K562 (cell line): Measurements from ENCODE around the gene FES. TPM values are rescaled to one million over a fixed set of nuclear protein-coding genes. Genes with fewer than 3 reads are reported as not detected.

Experiments used
- ATAC-seq: fragments of 200-7000 bp; cut with Tn5 transposase; 3 replicates; pipeline ENCODE4 v1.9.1; 2020; ENCODE audit warnings: moderate library complexity
- BruUV-seq: library from RNA; stranded (reverse); fragments of 400-500 nt; replicated peaks from 2 replicates; lab custom pipeline; 2021; lab: Mats Ljungman, UMichigan
- CTCF ChIA-PET: fragments of 300-600 bp; formaldehyde crosslinking; extraction: SDS; loops from one replicate; lab custom pipeline; 2021; ENCODE audit warnings: low intra/inter-chr PET ratio; lab: Yijun Ruan, JAX
- POLR2A ChIA-PET: fragments of 300-600, 350-650 bp; sonication (Branson Sonifier 250); formaldehyde crosslinking; extraction: SDS; loops from one replicate; lab custom pipeline; 2021; ENCODE audit warnings: antibody characterized with exemption, inconsistent platforms; lab: Yijun Ruan, JAX
- DNase-seq, 4 experiments: peaks; one replicate each; pipeline versions ENCODE4 v3.0.0 to v3.0.0-alpha.2; 2011 to 2018; ENCODE audit warnings: low spot score in 3 of 4, mixed read lengths in 3 of 4; ENCODE audit errors: extremely low read depth in 1 of 4
- FAIRE-seq: peaks from 2 replicates; lab custom pipeline; 2011; peaks lifted over from hg19 to GRCh38; lab: Jason Lieb, UNC
- H2AFZ ChIP-seq: 2 replicates; pipeline ENCODE4 v1.6.0; 2011; ENCODE audit warnings: low read depth, low read length, control low read depth, inconsistent platforms
- H3K27ac ChIP-seq: fragments of 200-600 bp; 3 replicates; pipeline ENCODE4 v1.8.0; 2011; ENCODE audit warnings: low read depth, mild to moderate bottlenecking, control low read depth, inconsistent platforms, low read length, moderate library complexity, mixed read lengths; ENCODE audit errors: extremely low read depth
- H3K27me3 ChIP-seq, 2 experiments: fragments of 300-600 bp in 1 of 2; 2 replicates in 1 of 2; 3 replicates in 1 of 2; pipeline versions ENCODE4 v1.6.0 to v1.8.0; 2011; ENCODE audit warnings: inconsistent platforms in 2 of 2, low read length in 2 of 2, mild to moderate bottlenecking in 1 of 2, mixed read lengths in 1 of 2, moderate library complexity in 1 of 2; ENCODE audit not compliant: control insufficient read depth in 2 of 2, insufficient read depth in 2 of 2
- H3K36me3 ChIP-seq: fragments of 300-600 bp; 3 replicates; pipeline ENCODE4 v1.8.0; 2011; ENCODE audit warnings: mild to moderate bottlenecking, low read length, inconsistent platforms; ENCODE audit not compliant: control insufficient read depth, insufficient read depth
- H3K4me1 ChIP-seq, 2 experiments: fragments of 200-600 bp in 1 of 2; replicated peaks in 1 of 2; 2 replicates in 1 of 2; 3 replicates in 1 of 2; pipeline versions ENCODE4 v1.5.1 to v1.8.0; 2011; ENCODE audit warnings: inconsistent platforms in 2 of 2, low read length in 2 of 2, mild to moderate bottlenecking in 1 of 2, mixed read lengths in 1 of 2, moderate library complexity in 1 of 2; ENCODE audit not compliant: control insufficient read depth in 2 of 2, insufficient read depth in 2 of 2
- H3K4me2 ChIP-seq: 2 replicates; pipeline ENCODE4 v1.6.1; 2011; ENCODE audit warnings: low read length, control low read depth, inconsistent platforms, mixed read lengths; ENCODE audit not compliant: insufficient read depth
- H3K4me3 ChIP-seq: fragments of 200-600 bp; sonication (generic), shearing (Covaris generic); 2 replicates; pipeline ENCODE4 v1.5.1; 2016; ENCODE audit warnings: control low read depth, inconsistent platforms
- H3K79me2 ChIP-seq: fragments of 200-600 bp; 3 replicates; pipeline ENCODE4 v1.8.0; 2011; ENCODE audit warnings: low read length, inconsistent platforms; ENCODE audit not compliant: control insufficient read depth, insufficient read depth
- H3K9ac ChIP-seq, 2 experiments: 2 replicates each; pipeline versions ENCODE4 v1.6.0 to v1.6.1; 2011; ENCODE audit warnings: low read depth in 2 of 2, low read length in 2 of 2, control low read depth in 1 of 2, inconsistent platforms in 1 of 2, mild to moderate bottlenecking in 1 of 2, mixed read lengths in 1 of 2; ENCODE audit not compliant: insufficient read depth in 1 of 2
- H3K9me1 ChIP-seq: one replicate; pipeline ENCODE4 v1.6.0; 2011; ENCODE audit warnings: inconsistent platforms, mild to moderate bottlenecking, low read length, moderate library complexity; ENCODE audit not compliant: control insufficient read depth, insufficient read depth
- H3K9me3 ChIP-seq: replicated peaks from 2 replicates; pipeline ENCODE4 v1.5.1; 2011; ENCODE audit warnings: low read depth, low read length, inconsistent platforms; ENCODE audit not compliant: control insufficient read depth, insufficient read depth
- H4K20me1 ChIP-seq: replicated peaks from 2 replicates; pipeline ENCODE4 v1.6.1; 2011; ENCODE audit warnings: low read length, inconsistent platforms, mixed read lengths; ENCODE audit not compliant: control insufficient read depth, insufficient read depth
- ETS2 ChIP-seq: IDR thresholded peaks from 2 replicates; pipeline ENCODE4 v1.6.1; 2016; ENCODE audit warnings: borderline replicate concordance, missing genetic modification characterization, mild to moderate bottlenecking, moderate library complexity, missing compliant biosample characterization; ENCODE audit not compliant: poor library complexity, severe bottlenecking
- NR2C1 ChIP-seq, 2 experiments: fragments of 450-650 bp; IDR thresholded peaks; 2 replicates each; pipeline ENCODE4 v1.6.1; 2017; ENCODE audit warnings: mild to moderate bottlenecking in 2 of 2, antibody characterized with exemption in 1 of 2, inconsistent platforms in 1 of 2, missing compliant biosample characterization in 1 of 2, missing genetic modification characterization in 1 of 2
- NR2C2 ChIP-seq, 2 experiments: fragments of 200-800 bp in 1 of 2; sonication (Bioruptor generic) in 1 of 2; sonication (generic) in 1 of 2; formaldehyde crosslinking in 1 of 2; IDR thresholded peaks; 2 replicates each; pipeline versions ENCODE4 v1.6.1 to v1.8.0; 2016 to 2022; ENCODE audit warnings: mild to moderate bottlenecking in 1 of 2, missing compliant biosample characterization in 1 of 2, missing genetic modification characterization in 1 of 2, missing genetic modification reagents in 1 of 2
- PURB ChIP-seq: sonication (generic); formaldehyde crosslinking; IDR thresholded peaks from 2 replicates; pipeline ENCODE4 v1.9.0; 2021; ENCODE audit warnings: low read depth, mild to moderate bottlenecking, missing genetic modification reagents
- STAG1 ChIP-seq: sonication (generic); formaldehyde crosslinking; IDR thresholded peaks from 2 replicates; pipeline ENCODE4 v1.5.0; 2020; ENCODE audit warnings: missing genetic modification reagents, borderline replicate concordance
- WGBS: fragments of 100-300 bp; shearing (Covaris generic); methylation state at CpG from one replicate; pipeline ENCODE4 v1.1.6; 2016; ENCODE audit warnings: low coverage, mixed read lengths; ENCODE audit not compliant: insufficient coverage; ENCODE audit errors: missing lambda C conversion rate; 5-methylcytosine and 5-hydroxymethylcytosine counted together
- in situ Hi-C: fragments of 300-500 bp; cut with MboI; formaldehyde crosslinking; loops from 4 replicates; pipeline ENCODE4 v1.15.0; 2018; ENCODE audit warnings: inconsistent platforms, mixed read lengths
- intact Hi-C: fragments of 100-400 bp; cut with micrococcal nuclease; formaldehyde crosslinking; loops from 2 replicates; pipeline ENCODE4 v1.14.2; 2022
- polyA plus RNA-seq, 8 experiments: library from polyadenylated mRNA; depleted of rRNA in 4 of 8; stranded (reverse) in 5 of 8; unstranded in 3 of 8; fragments of >200 nt; fragmentation: Nextera tagmentation in 2 of 8; fragmentation: Illumina TruSeq in 1 of 8; extraction: Ambion mirVana in 2 of 8; extraction: Trizol in 1 of 8; gene quantifications; 2 replicates each; pipeline versions ENCODE4 v1.2.1 to v1.2.3, GENCODE V29; 2011 to 2014; ENCODE audit warnings: inconsistent platforms in 1 of 8, missing spikeins in 1 of 8
- total RNA-seq, 7 experiments: library from RNA; depleted of rRNA in 6 of 7; stranded (reverse); fragments of >200 nt in 6 of 7; fragmentation: Illumina TruSeq in 2 of 7; extraction: Trizol in 2 of 7; gene quantifications; 2 replicates each; pipeline versions ENCODE4 v1.2.1 to v1.2.3, GENCODE V29; 2011 to 2021; ENCODE audit warnings: low replicate concordance in 1 of 7
- TF ChIP-seq, protein P1 (sequence below): fragments of 200-600 bp; sonication (generic); IDR thresholded peaks from one replicate; pipeline ENCODE4 v1.6.1; 2012; ENCODE audit warnings: mild to moderate bottlenecking, low read depth, low read length, inconsistent platforms

FES gene
- total and polyA plus RNA-seq, 9 of the 15 experiments (the other 6 are each of a cell fraction or from before 2014, with no cell fraction given), result 0.38 to 2.6 (median 0.82) TPM

DNA sequence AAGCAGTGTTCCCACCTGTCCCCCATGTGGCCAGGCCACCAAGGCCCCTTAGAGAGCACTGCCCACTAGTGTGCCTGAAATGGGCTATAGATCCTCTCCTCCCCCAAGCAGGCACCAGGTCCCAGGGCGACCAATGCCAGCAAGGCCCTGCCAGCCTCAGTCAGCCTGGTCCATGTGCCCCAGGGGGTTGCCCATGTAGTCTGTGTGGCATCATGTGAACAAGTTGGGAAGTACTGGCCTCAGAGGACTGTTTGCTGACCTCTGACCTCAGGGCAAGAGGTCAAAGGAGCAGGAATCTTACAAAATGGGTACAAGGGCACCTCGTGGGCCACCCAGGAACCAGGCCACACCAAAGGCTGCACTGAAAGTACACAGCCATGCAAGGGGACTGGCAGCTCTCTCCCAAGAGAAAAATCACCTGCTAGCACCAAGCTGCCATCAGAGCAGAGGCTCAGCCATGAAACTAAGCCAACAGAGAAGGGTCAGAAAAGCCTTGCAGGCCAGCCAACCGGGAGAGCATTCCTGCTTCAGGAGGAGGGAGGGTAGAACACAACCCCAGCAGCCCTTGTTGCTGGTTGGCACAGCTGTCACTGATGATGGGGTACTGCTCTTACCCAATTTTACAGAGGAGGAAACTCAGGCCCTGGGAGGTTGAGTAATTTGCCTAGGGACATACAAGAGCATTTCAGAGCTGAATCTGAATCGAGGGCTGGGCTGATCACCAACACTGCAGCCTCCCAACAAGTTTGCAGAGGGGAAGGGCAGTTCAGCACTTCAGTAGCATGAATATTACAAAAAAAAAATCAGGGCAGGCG is 21.1 kb upstream of the FES start:
- Histone ChIP-seq H3K27me3 (no peaks in the 10 kb centered on the region; a peak in 1 of 5 replicates), H3K9me3 (no peaks in the 10 kb centered on the region), H3K4me3 (no peak overlapping the region), H4K20me1 (no peaks in the 10 kb centered on the region), H3K36me3 (no peaks in the 10 kb centered on the region), H3K9ac (peak overlapping the region in 1 of 2 experiments; percentile 47; a peak in 2 of 4 replicates), H3K4me1 (peaks cover 34 to 42% of the 10 kb centered on the region in 2 experiments), H3K4me2 (no peak overlapping the region), H2AFZ (peak overlapping the region; percentile 30; the same call in 1 of the 2 replicates), H3K9me1 (no peaks in the 10 kb centered on the region), H3K79me2 (no peaks in the 10 kb centered on the region), H3K27ac (no peak overlapping the region)
- ChIA-PET POLR2A (interaction anchor here (0.6 to 1.7 kb wide), 3 partner anchors 11 to 27 kb away, joined by 3 to 4 read pairs (median 3); no protein-coding TSS in a partner anchor), CTCF (no interaction called here)
- in situ Hi-C loops, result no loop called here
- DNase-seq, result no peak
- BruUV-seq, result no TSS peak
- FAIRE-seq, result no peak
- WGBS, result 52% methylated on average over 5 of the region's 5 CpGs
- intact Hi-C loops, result no loop called here
- ATAC-seq, result 0 out of 3 replicates have a peak, but pooled peaks have one; percentile 7
- TF ChIP-seq NR2C1 (IDR thresholded peaks at IDR 0.05) (peak; percentile 88), NR2C1 (tag; IDR thresholded peaks at IDR 0.05) (peak; percentile 86), ETS2 (tag) (no peak), STAG1 (CRISPR knock-in tag) (0 out of 2 replicates have a peak, but pooled peaks have one; percentile 3), PURB (0 out of 2 replicates have a peak, but pooled peaks have one; percentile 52), NR2C2 (CRISPR knock-in tag; IDR thresholded peaks at IDR 0.05) (no peak), NR2C2 (tag; IDR thresholded peaks at IDR 0.05) (peak; percentile 81)
- TF ChIP-seq, protein P1, sequence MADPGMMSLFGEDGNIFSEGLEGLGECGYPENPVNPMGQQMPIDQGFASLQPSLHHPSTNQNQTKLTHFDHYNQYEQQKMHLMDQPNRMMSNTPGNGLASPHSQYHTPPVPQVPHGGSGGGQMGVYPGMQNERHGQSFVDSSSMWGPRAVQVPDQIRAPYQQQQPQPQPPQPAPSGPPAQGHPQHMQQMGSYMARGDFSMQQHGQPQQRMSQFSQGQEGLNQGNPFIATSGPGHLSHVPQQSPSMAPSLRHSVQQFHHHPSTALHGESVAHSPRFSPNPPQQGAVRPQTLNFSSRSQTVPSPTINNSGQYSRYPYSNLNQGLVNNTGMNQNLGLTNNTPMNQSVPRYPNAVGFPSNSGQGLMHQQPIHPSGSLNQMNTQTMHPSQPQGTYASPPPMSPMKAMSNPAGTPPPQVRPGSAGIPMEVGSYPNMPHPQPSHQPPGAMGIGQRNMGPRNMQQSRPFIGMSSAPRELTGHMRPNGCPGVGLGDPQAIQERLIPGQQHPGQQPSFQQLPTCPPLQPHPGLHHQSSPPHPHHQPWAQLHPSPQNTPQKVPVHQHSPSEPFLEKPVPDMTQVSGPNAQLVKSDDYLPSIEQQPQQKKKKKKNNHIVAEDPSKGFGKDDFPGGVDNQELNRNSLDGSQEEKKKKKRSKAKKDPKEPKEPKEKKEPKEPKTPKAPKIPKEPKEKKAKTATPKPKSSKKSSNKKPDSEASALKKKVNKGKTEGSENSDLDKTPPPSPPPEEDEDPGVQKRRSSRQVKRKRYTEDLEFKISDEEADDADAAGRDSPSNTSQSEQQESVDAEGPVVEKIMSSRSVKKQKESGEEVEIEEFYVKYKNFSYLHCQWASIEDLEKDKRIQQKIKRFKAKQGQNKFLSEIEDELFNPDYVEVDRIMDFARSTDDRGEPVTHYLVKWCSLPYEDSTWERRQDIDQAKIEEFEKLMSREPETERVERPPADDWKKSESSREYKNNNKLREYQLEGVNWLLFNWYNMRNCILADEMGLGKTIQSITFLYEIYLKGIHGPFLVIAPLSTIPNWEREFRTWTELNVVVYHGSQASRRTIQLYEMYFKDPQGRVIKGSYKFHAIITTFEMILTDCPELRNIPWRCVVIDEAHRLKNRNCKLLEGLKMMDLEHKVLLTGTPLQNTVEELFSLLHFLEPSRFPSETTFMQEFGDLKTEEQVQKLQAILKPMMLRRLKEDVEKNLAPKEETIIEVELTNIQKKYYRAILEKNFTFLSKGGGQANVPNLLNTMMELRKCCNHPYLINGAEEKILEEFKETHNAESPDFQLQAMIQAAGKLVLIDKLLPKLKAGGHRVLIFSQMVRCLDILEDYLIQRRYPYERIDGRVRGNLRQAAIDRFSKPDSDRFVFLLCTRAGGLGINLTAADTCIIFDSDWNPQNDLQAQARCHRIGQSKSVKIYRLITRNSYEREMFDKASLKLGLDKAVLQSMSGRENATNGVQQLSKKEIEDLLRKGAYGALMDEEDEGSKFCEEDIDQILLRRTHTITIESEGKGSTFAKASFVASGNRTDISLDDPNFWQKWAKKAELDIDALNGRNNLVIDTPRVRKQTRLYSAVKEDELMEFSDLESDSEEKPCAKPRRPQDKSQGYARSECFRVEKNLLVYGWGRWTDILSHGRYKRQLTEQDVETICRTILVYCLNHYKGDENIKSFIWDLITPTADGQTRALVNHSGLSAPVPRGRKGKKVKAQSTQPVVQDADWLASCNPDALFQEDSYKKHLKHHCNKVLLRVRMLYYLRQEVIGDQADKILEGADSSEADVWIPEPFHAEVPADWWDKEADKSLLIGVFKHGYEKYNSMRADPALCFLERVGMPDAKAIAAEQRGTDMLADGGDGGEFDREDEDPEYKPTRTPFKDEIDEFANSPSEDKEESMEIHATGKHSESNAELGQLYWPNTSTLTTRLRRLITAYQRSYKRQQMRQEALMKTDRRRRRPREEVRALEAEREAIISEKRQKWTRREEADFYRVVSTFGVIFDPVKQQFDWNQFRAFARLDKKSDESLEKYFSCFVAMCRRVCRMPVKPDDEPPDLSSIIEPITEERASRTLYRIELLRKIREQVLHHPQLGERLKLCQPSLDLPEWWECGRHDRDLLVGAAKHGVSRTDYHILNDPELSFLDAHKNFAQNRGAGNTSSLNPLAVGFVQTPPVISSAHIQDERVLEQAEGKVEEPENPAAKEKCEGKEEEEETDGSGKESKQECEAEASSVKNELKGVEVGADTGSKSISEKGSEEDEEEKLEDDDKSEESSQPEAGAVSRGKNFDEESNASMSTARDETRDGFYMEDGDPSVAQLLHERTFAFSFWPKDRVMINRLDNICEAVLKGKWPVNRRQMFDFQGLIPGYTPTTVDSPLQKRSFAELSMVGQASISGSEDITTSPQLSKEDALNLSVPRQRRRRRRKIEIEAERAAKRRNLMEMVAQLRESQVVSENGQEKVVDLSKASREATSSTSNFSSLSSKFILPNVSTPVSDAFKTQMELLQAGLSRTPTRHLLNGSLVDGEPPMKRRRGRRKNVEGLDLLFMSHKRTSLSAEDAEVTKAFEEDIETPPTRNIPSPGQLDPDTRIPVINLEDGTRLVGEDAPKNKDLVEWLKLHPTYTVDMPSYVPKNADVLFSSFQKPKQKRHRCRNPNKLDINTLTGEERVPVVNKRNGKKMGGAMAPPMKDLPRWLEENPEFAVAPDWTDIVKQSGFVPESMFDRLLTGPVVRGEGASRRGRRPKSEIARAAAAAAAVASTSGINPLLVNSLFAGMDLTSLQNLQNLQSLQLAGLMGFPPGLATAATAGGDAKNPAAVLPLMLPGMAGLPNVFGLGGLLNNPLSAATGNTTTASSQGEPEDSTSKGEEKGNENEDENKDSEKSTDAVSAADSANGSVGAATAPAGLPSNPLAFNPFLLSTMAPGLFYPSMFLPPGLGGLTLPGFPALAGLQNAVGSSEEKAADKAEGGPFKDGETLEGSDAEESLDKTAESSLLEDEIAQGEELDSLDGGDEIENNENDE, result no peak
